CD14-positive monocyte (primary cell): ENCODE results near the gene NDST1. TPM values are rescaled to one million over a fixed set of nuclear protein-coding genes. Genes with fewer than 3 reads are reported as not detected.
A peak's percentile ranks its signal among the peaks of the same experiment; 100 is the strongest.

Source experiments
- DNase-seq, 3 donors: peaks; one replicate each; pipeline ENCODE4 v3.0.0-alpha.2; 2011 to 2022
- H2AFZ ChIP-seq: 2 replicates; pipeline ENCODE4 v1.6.0; 2012; ENCODE audit warnings: mild to moderate bottlenecking, low read depth, low read length, inconsistent platforms; ENCODE audit not compliant: insufficient read depth, poor library complexity, severe bottlenecking
- H3K27ac ChIP-seq, 2 donors: 1 replicate in 1 of 2; 2 replicates in 1 of 2; pipeline ENCODE4 v1.5.1; 2012 to 2013; ENCODE audit warnings: low read length in 2 of 2, control low read depth in 1 of 2, inconsistent platforms in 1 of 2, low read depth in 1 of 2, mild to moderate bottlenecking in 1 of 2
- H3K27me3 ChIP-seq, 2 donors: one replicate each; pipeline versions ENCODE4 v1.6.0 to v1.6.1; 2011 to 2013; ENCODE audit warnings: low read length in 2 of 2; ENCODE audit not compliant: control insufficient read depth in 2 of 2, insufficient read depth in 2 of 2
- H3K36me3 ChIP-seq, 2 donors: replicated peaks in 1 of 2; 1 replicate in 1 of 2; 2 replicates in 1 of 2; pipeline versions ENCODE4 v1.5.1 to v1.6.1; 2012 to 2013; ENCODE audit warnings: low read length in 2 of 2, control low read depth in 1 of 2, inconsistent platforms in 1 of 2, mild to moderate bottlenecking in 1 of 2; ENCODE audit not compliant: insufficient read depth in 2 of 2, control insufficient read depth in 1 of 2
- H3K4me1 ChIP-seq, 2 donors: 1 replicate in 1 of 2; 2 replicates in 1 of 2; pipeline versions ENCODE4 v1.5.1 to v1.6.1; 2012 to 2013; ENCODE audit warnings: low read length in 2 of 2, control low read depth in 1 of 2, inconsistent platforms in 1 of 2, mild to moderate bottlenecking in 1 of 2, moderate library complexity in 1 of 2; ENCODE audit not compliant: insufficient read depth in 2 of 2, control insufficient read depth in 1 of 2
- H3K4me2 ChIP-seq: replicated peaks from 2 replicates; pipeline ENCODE3; 2012; ENCODE audit warnings: low read length, moderate library complexity, mild to moderate bottlenecking; ENCODE audit not compliant: poor library complexity, severe bottlenecking; ENCODE audit errors: extremely low read depth
- H3K4me3 ChIP-seq, 3 experiments: fragments of 200-600 bp in 1 of 3; sonication (generic) in 1 of 3; replicated peaks in 1 of 3; 1 replicate in 2 of 3; 2 replicates in 1 of 3; pipeline ENCODE4 v1.5.1; 2011 to 2013; ENCODE audit warnings: low read length in 3 of 3, mild to moderate bottlenecking in 3 of 3, control low read depth in 2 of 3, low read depth in 2 of 3, inconsistent platforms in 1 of 3, moderate library complexity in 1 of 3
- H3K79me2 ChIP-seq: 2 replicates; pipeline ENCODE4 v1.6.0; 2012; ENCODE audit warnings: mild to moderate bottlenecking, control low read depth, inconsistent platforms, low read length, moderate library complexity; ENCODE audit not compliant: insufficient read depth
- H3K9ac ChIP-seq: 2 replicates; pipeline ENCODE4 v1.6.0; 2017; ENCODE audit warnings: low read length, mild to moderate bottlenecking; ENCODE audit not compliant: insufficient read depth, poor library complexity, severe bottlenecking
- H3K9me3 ChIP-seq, 2 donors: replicated peaks in 1 of 2; 1 replicate in 1 of 2; 2 replicates in 1 of 2; pipeline versions ENCODE4 v1.5.1 to v1.6.1; 2012 to 2013; ENCODE audit warnings: low read length in 2 of 2, control low read depth in 1 of 2; ENCODE audit not compliant: control insufficient read depth in 1 of 2, insufficient read depth in 1 of 2
- H4K20me1 ChIP-seq: 2 replicates; pipeline ENCODE4 v1.6.0; 2012; ENCODE audit warnings: mild to moderate bottlenecking, low read length, control low read depth, moderate library complexity; ENCODE audit not compliant: insufficient read depth
- H3K27ac Mint-ChIP-seq, 7 donors: one replicate each; pipeline ENCODE4 v1.8.0; 2020; ENCODE audit warnings: mild to moderate bottlenecking in 7 of 7, mixed read lengths in 7 of 7, moderate library complexity in 6 of 7, inconsistent platforms in 2 of 7
- H3K27me3 Mint-ChIP-seq, 3 donors: one replicate each; pipeline ENCODE4 v1.8.0; 2021 to 2022; ENCODE audit warnings: low read depth in 3 of 3, mild to moderate bottlenecking in 3 of 3, mixed read lengths in 3 of 3, moderate library complexity in 3 of 3, inconsistent platforms in 1 of 3
- H3K36me3 Mint-ChIP-seq, 2 donors: one replicate each; pipeline ENCODE4 v1.8.0; 2020; ENCODE audit warnings: mixed read lengths in 2 of 2, inconsistent platforms in 1 of 2, mild to moderate bottlenecking in 1 of 2
- H3K4me1 Mint-ChIP-seq: one replicate; pipeline ENCODE4 v1.8.0; 2020; ENCODE audit warnings: mild to moderate bottlenecking, mixed read lengths
- H3K4me3 Mint-ChIP-seq, 2 donors: one replicate each; pipeline ENCODE4 v1.8.0; 2020; ENCODE audit warnings: mild to moderate bottlenecking in 2 of 2, mixed read lengths in 2 of 2, moderate library complexity in 1 of 2
- H3K9me3 Mint-ChIP-seq, 7 donors: one replicate each; pipeline ENCODE4 v1.8.0; 2020 to 2022; ENCODE audit warnings: mixed read lengths in 7 of 7, mild to moderate bottlenecking in 6 of 7, moderate library complexity in 6 of 7, inconsistent platforms in 2 of 7
- CTCF ChIP-seq: fragments of 200-600 bp; IDR thresholded peaks from one replicate; pipeline ENCODE4 v1.8.0; 2022; ENCODE audit warnings: antibody characterized with exemption, mild to moderate bottlenecking
- WGBS: methylation state at CpG from one replicate; pipeline ENCODE4 v1.1.5; 2013; ENCODE audit warnings: missing lambda C conversion rate; ENCODE audit not compliant: insufficient coverage; 5-methylcytosine and 5-hydroxymethylcytosine counted together
- intact Hi-C, 2 donors: fragments of 100-400 bp; cut with micrococcal nuclease; formaldehyde crosslinking; loops; one replicate each; pipeline versions ENCODE4 v1.15.0 to v1.15.1; 2023
- polyA plus RNA-seq, 3 donors: library from polyadenylated mRNA; depleted of rRNA in 1 of 3; unstranded in 2 of 3; stranded (reverse) in 1 of 3; fragments of 300-500 nt in 2 of 3; fragments of >200 nt in 1 of 3; fragmentation: Illumina TruSeq in 2 of 3; gene quantifications; 1 replicate in 2 of 3; 2 replicates in 1 of 3; pipeline ENCODE4 v1.2.3, GENCODE V29; 2012 to 2021

The NDST1 gene
- polyA plus RNA-seq, 3 donors = 7.0 to 18.9 (median 7.5) TPM

DNA sequence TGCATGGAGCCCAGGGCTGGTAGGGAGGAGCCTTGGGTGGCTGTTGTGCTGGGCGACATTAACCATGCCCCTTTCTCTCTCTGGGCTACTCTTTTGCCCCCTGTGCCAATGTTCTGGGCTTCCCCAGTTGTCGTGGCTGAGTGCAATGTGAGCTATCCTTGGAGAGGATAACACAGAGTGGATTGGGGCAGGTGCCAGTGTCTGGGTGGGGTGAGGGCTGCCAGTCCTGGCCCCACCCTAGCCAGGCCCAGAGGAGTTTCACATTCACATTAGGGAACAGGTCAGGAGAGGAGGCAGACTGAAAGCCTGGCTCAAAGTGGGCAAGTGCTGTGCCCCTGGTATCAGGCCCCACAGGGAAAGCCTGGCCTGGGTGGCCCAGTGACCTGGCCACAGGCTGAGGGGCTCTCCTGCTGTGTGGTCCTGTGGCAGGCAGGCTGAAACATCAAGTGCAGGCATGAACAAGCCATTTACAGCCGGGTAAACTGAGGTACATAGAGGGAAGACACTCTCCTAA, 7.5 kb upstream of the NDST1 start:
- no peak overlapping the region for H3K4me2 ChIP-seq
- peaks cover 74% of the 10 kb centered on the region for H3K4me1 Mint-ChIP-seq
- no peak for DNase-seq
- peaks cover 48 to 53% of the 10 kb centered on the region in 2 donors for H3K36me3 Mint-ChIP-seq
- no peak overlapping the region for H3K4me3 ChIP-seq
- no peaks in the 10 kb centered on the region for H3K27me3 Mint-ChIP-seq
- intact Hi-C loops = no loop called here
- H4K20me1 ChIP-seq = peaks cover 100% of the 10 kb centered on the region
- TF ChIP-seq CTCF = no peak
- H3K79me2 ChIP-seq = peaks cover 100% of the 10 kb centered on the region
- peak overlapping the region in 2 of 7 donors; percentile 9 to 46 for H3K27ac Mint-ChIP-seq
- no peaks in the 10 kb centered on the region for H3K9me3 ChIP-seq
- no peak overlapping the region for H3K4me3 Mint-ChIP-seq
- H3K27ac ChIP-seq = no peak overlapping the region
- peaks cover 27 to 39% of the 10 kb centered on the region in 2 donors for H3K36me3 ChIP-seq
- H3K9me3 Mint-ChIP-seq = no peaks in the 10 kb centered on the region
- H3K9ac ChIP-seq = no peak overlapping the region
- 100% methylated on average over 1 of the region's 3 CpGs for WGBS
- peaks cover 14 to 17% of the 10 kb centered on the region in 2 donors for H3K4me1 ChIP-seq
- H2AFZ ChIP-seq = no peak overlapping the region
- no peaks in the 10 kb centered on the region for H3K27me3 ChIP-seq

GRCh38 chr5:150500905-150501304, 7.0 kb upstream of the NDST1 start:
- H3K4me1 Mint-ChIP-seq = peaks cover 74% of the 10 kb centered on the region
- no CpG with 5 or more reads among the region's 8 CpGs for WGBS
- H3K79me2 ChIP-seq = peaks cover 100% of the 10 kb centered on the region

More at GRCh38 chr5:150500905-150501304, 7.0 kb upstream of the NDST1 start:
- Histone ChIP-seq H3K4me2 (no peak overlapping the region), H3K4me3 (no peak overlapping the region), H3K4me1 (peaks cover 14 to 16% of the 10 kb centered on the region in 2 donors), H3K36me3 (peaks cover 27 to 34% of the 10 kb centered on the region in 2 donors), H3K27me3 (no peaks in the 10 kb centered on the region), H2AFZ (no peak overlapping the region), H3K27ac (no peak overlapping the region), H4K20me1 (peaks cover 100% of the 10 kb centered on the region), H3K9ac (no peak overlapping the region), H3K9me3 (no peaks in the 10 kb centered on the region)
- H3K4me3 Mint-ChIP-seq = no peak overlapping the region
- no peaks in the 10 kb centered on the region for H3K27me3 Mint-ChIP-seq
- no peak for DNase-seq
- H3K36me3 Mint-ChIP-seq = peaks cover 43 to 50% of the 10 kb centered on the region in 2 donors
- H3K9me3 Mint-ChIP-seq = no peaks in the 10 kb centered on the region
- peak overlapping the region in 3 of 7 donors; percentile 9 to 58 (median 46) for H3K27ac Mint-ChIP-seq
- no peak for TF ChIP-seq CTCF
- intact Hi-C loops = no loop called here
